ENCODE data around the gene RNLS.

The RNLS gene

GRCh38 chr10:88546497-88546896 is 36.6 kb downstream of the RNLS start:
- DNase-seq = no peak

DNA sequence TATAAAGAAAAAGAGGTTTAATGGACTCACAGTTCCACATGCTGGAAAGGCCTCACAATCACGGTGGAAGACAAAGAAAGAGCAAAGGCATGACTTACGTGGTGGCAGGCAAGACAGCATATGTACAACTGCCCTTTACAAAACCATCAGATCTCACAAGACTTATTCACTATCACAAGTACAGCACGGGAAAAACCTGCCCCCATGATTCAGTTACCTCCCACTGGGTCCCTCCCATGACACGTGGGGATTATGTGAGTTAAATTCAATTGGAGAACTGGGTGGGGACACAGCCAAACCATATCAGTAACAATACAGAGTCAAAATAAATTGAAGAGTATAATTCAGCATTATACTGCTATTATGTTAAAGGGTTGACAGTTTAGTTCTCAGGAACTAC is 37.8 kb downstream of the RNLS start:
- DNase-seq = no peak

DNA sequence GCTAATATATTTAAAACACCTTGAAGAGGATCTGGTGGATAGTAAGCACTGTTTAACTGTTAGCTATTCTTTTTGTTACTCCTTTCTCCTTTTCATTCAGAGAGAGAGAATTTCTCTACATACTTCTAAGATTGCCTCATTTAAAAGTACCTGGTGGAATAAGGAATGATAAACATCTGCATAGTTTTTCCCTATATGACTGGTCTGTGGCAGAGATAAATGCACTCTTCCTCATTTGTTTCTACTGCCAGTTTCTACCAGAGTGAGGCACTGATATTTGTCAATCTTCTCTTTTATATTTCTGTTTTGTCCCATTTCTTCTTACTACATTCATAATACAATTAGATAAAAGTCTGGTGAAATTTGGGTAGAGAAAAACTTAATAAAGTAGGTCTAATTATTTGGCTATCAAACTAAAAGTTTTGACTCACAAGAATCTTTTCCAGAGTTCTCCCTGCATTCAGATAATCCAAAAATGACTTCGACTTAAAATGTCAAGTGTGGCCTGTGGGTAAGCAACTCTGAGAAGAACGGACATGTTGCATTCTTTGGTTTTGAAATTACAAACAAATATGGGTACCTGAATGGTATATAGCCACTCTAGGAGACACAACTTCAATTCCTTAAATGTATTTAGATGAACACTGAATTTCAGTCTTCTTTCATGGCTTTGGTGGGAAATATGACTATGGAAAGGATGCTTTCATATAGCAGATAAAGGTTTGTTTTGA is 38.8 kb downstream of the RNLS start:
- no peak for DNase-seq

DNA sequence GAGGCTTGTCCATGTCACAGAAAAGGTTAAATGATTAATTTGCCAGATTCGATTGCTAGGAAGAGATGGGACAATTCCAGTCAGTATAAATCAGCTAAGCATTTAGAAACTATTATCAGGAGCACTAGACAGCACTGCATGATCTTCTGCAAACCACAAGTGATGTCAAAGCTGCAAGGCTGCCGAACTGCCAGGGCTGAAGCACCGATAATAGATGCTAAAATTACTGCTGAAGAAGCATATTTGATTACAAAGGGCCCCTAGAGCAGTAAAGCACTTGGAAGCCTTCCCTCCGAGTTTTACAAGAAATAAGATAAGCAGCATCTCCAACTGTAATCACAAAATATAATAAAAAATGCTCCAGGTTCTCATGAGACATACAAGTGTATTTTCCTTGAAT is 40.6 kb downstream of the RNLS start:
- DNase-seq = no peak

GRCh38 chr10:88541116-88541626 is 41.9 kb downstream of the RNLS start:
- no peak for DNase-seq

GRCh38 chr10:88540351-88540750 is 42.8 kb downstream of the RNLS start:
- no peak for DNase-seq

DNA sequence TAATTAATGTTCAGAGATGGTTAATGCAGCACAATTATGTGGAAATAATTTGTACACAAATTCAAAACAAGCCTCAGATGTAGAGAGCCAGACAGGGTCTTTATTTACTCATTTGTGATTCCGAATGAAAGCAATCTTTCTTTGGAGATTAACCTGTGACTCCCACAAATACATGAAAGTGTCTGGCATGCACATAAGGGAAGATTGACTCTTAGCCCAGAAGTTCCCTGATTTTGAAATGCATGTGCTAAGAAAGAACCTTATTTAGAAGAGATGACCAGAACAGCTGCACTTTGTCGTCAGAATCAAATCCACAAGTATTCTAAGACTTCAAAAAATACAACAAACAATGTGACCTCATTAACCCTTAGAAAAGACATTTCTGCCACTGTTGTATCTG is 45.1 kb downstream of the RNLS start:
- no peak for DNase-seq

DNA sequence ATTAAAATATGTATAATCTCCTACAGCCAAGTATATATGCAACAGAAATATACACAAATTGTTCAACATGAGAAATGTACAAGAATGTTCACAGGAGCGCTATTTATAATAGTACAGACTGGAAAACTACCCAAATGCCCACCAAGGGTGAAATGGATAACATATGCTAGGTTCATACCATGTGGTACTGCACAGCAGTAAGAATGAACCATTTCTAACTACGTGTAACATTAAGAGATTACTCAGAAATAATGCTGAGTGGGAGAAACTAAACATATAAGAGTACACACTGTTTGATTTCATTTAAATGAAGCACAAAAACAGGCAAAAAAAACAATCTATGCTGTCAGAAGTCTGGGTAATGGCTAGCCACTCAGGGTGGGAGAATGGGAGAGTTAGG is 45.8 kb downstream of the RNLS start:
- DNase-seq = no peak

GRCh38 chr10:88536437-88536836 is 46.7 kb downstream of the RNLS start:
- DNase-seq = no peak

GRCh38 chr10:88534072-88534665 is 48.9 kb downstream of the RNLS start:
- no peak for DNase-seq

GRCh38 chr10:88531392-88532052 is 51.6 kb downstream of the RNLS start:
- DNase-seq = no peak

- no peak for DNase-seq
Observed at GRCh38 chr10:88530629-88531391, 52.3 kb downstream of the RNLS start.

- DNase-seq = no peak
Observed at GRCh38 chr10:88530093-88530492, 53.0 kb downstream of the RNLS start.

DNA sequence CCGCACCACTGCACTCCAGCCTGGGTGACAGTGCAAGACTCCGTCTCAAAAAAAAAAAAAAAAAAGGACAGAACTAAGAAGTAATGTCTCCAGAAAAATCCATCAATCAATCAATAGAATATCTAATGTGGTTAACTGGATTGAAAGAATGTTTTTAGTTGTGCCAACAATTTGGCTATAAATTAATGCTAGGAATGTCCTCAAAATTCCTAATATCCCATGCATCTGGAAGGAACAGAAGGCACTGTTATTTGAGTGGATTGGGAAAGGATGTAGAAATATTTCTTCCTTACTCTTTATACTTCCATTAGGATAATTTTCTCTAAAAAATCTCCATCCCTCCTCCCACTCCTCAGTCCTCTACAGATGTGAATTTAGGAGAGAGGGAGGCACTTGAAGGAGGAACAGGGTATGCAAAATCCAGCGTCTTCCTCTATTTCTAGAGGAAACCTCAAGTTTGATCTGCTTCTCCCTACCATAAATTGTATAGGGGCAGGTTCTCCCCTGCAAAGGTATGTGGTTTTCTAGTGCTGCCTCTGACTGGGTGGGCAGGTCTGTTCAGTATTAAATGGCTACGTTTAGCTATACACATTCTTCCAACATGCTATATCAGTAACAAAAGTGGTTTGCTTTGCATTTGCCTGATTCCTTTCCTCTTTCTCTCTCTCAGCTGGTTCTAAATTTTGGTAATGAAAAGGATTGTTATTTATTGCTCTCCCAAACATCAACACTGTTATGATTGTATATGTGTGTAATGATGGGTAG is 54.1 kb downstream of the RNLS start:
- no peak for DNase-seq

GRCh38 chr10:88528201-88528600 is 54.9 kb downstream of the RNLS start:
- DNase-seq = no peak

DNA sequence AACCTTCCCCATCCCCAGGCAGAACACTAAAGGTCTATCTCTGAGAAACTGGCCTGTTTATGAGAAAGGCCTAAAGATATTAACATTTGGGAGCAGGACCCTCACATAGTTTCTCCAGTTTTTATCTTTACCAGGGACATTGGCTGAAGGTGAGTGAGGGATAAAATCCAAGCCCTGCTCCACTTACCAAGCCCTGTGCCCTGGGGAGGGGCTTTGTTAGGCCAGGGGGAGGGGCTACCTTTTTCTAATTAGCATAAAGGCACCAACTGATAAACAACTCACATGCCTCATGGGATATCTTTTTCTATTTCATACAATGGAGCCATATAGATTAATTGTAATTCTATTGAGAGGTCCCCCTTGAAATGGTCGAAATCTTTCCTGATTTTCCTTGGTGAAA is 55.9 kb downstream of the RNLS start:
- DNase-seq = no peak

- DNase-seq = no peak
Observed at GRCh38 chr10:88526501-88527105, 56.5 kb downstream of the RNLS start.

GRCh38 chr10:88525371-88526069 is 57.6 kb downstream of the RNLS start:
- DNase-seq = no peak

DNA sequence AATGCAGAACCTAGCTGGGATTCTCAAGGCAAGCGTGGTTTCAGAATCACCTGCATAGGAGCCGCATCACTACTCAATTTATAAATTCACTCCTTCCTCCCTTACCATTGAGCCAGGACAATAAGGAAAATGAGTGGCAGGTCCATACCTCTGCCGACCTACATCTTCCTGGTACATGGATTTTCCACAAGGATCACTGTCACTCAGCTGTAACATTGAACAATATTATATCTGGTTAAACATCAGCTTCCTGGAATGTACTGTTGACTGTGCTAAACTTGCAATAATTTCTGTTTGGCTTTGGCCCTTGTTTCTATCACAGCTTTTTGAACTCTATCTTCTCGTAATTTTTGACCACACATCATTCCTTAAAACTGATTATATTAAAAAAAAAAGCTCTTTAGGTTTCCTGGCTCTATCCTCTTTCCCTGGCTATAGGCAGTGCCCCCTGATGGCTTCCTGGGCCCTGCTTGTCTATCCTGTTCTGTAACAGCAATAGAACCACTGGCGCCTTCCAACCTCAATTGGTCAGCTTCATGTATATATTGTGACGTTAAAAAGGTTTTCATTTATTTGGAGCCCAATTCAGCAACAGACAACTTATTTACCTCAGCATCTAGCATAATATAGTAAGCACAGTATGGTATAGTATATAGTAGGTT is 59.2 kb downstream of the RNLS start:
- no peak for DNase-seq

GRCh38 chr10:88522715-88523114 is 60.4 kb downstream of the RNLS start:
- DNase-seq = no peak

- DNase-seq = no peak
Observed at GRCh38 chr10:88521791-88522190, 61.3 kb downstream of the RNLS start.
